ENCODE results near the gene LAMP5.

LAMP5 gene

GRCh38 chr20:9577397-9577796, 63.0 kb downstream of the LAMP5 start:
- H3K4me3 ChIP-seq (ENCODE audit: low read depth, low read length) = no peak overlapping the region
- no peak for DNase-seq (ENCODE audit: low read depth)
- TF ChIP-seq MYC (IDR thresholded peaks at IDR 0.05; ENCODE audit: low read depth, low read length) (no peak), POLR2A (IDR thresholded peaks at IDR 0.05; ENCODE audit: extremely low read depth, insufficient read length) (no peak)
- TF ChIP-seq, protein P1, sequence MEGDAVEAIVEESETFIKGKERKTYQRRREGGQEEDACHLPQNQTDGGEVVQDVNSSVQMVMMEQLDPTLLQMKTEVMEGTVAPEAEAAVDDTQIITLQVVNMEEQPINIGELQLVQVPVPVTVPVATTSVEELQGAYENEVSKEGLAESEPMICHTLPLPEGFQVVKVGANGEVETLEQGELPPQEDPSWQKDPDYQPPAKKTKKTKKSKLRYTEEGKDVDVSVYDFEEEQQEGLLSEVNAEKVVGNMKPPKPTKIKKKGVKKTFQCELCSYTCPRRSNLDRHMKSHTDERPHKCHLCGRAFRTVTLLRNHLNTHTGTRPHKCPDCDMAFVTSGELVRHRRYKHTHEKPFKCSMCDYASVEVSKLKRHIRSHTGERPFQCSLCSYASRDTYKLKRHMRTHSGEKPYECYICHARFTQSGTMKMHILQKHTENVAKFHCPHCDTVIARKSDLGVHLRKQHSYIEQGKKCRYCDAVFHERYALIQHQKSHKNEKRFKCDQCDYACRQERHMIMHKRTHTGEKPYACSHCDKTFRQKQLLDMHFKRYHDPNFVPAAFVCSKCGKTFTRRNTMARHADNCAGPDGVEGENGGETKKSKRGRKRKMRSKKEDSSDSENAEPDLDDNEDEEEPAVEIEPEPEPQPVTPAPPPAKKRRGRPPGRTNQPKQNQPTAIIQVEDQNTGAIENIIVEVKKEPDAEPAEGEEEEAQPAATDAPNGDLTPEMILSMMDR (IDR thresholded peaks at IDR 0.05; ENCODE audit: low read depth, low read length) = no peak
- TF ChIP-seq, protein P2, sequence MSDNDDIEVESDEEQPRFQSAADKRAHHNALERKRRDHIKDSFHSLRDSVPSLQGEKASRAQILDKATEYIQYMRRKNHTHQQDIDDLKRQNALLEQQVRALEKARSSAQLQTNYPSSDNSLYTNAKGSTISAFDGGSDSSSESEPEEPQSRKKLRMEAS (IDR thresholded peaks at IDR 0.05; ENCODE audit: low read depth, low read length) = no peak

GRCh38 chr20:9578594-9578993, 64.2 kb downstream of the LAMP5 start:
- no peak overlapping the region for H3K4me3 ChIP-seq (ENCODE audit: low read depth, low read length)
- TF ChIP-seq POLR2A (IDR thresholded peaks at IDR 0.05; ENCODE audit: extremely low read depth, insufficient read length) = no peak
- TF ChIP-seq, protein P2 (IDR thresholded peaks at IDR 0.05; ENCODE audit: low read depth, low read length) = no peak
- DNase-seq (ENCODE audit: low read depth) = no peak
